Mammary epithelial cell (primary cell): ENCODE data around the gene NEO1.

Experiments used
- EZH2 ChIP-seq: IDR thresholded peaks from 2 replicates; pipeline ENCODE4 v1.6.1; 2012; ENCODE audit warnings: low read length, inconsistent platforms, borderline replicate concordance
- TF ChIP-seq, protein P1 (sequence below), 2 donors: IDR thresholded peaks in 1 of 2; conservative IDR thresholded peaks in 1 of 2; 2 replicates each; pipeline ENCODE4 v1.5.1; 2011 to 2012; ENCODE audit warnings: inconsistent platforms in 2 of 2, low read length in 2 of 2, mild to moderate bottlenecking in 2 of 2, control low read depth in 1 of 2, low read depth in 1 of 2; ENCODE audit not compliant: insufficient read depth in 1 of 2; ENCODE audit errors: extremely low read depth in 1 of 2

DNA sequence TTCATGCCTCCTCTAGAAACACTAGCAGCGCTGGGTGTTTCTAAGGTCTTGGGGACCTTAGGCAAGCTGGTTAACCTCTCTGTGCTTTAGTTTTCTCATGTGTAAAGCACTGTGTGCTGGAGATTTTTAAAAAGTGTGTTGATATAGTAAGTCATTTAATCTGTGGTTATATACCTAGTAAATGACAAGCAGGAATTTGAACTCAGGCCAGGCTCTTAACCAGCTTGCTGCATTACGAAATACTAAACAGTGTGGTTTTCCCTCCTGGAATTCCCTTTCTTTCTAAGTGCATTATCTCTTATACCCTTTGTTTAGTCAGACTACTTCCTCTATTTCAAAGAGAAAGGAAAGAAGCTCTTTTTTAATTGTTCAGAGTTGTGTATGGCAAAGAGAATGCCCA is 26.5 kb downstream of the NEO1 start:
- TF ChIP-seq, protein P1, sequence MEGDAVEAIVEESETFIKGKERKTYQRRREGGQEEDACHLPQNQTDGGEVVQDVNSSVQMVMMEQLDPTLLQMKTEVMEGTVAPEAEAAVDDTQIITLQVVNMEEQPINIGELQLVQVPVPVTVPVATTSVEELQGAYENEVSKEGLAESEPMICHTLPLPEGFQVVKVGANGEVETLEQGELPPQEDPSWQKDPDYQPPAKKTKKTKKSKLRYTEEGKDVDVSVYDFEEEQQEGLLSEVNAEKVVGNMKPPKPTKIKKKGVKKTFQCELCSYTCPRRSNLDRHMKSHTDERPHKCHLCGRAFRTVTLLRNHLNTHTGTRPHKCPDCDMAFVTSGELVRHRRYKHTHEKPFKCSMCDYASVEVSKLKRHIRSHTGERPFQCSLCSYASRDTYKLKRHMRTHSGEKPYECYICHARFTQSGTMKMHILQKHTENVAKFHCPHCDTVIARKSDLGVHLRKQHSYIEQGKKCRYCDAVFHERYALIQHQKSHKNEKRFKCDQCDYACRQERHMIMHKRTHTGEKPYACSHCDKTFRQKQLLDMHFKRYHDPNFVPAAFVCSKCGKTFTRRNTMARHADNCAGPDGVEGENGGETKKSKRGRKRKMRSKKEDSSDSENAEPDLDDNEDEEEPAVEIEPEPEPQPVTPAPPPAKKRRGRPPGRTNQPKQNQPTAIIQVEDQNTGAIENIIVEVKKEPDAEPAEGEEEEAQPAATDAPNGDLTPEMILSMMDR (conservative IDR thresholded peaks at IDR 0.05 in 1 of 2, IDR thresholded peaks at IDR 0.05 in 1 of 2; ENCODE audit: extremely low read depth in 1 of 2, insufficient read depth in 1 of 2, low read depth in 1 of 2, low read length in 2 of 2), result no peak
- TF ChIP-seq EZH2, result no peak
